ENCODE results near the gene AMOTL2.
A peak's percentile ranks its signal among the peaks of the same experiment; 100 is the strongest.

The AMOTL2 gene

GRCh38 chr3:134351427-134351826, 22.8 kb downstream of the AMOTL2 start:
- FAIRE-seq: no peak

- no peak for FAIRE-seq
These were observed 23.4 kb downstream of the AMOTL2 start for GRCh38 chr3:134350861-134351311.

- no peak for FAIRE-seq
These were observed 24.0 kb downstream of the AMOTL2 start for GRCh38 chr3:134350266-134350665.

- no peak for FAIRE-seq
These were observed 25.7 kb downstream of the AMOTL2 start for GRCh38 chr3:134348524-134348923.

- no peak for FAIRE-seq
These were observed 26.7 kb downstream of the AMOTL2 start for GRCh38 chr3:134347551-134347950.

GRCh38 chr3:134346744-134347143, 27.5 kb downstream of the AMOTL2 start:
- no peak for FAIRE-seq

GRCh38 chr3:134345202-134345601, 29.0 kb downstream of the AMOTL2 start:
- no peak for FAIRE-seq

- FAIRE-seq: no peak
These were observed 29.7 kb downstream of the AMOTL2 start for GRCh38 chr3:134344560-134344959.

GRCh38 chr3:134342259-134342658, 32.0 kb downstream of the AMOTL2 start:
- no peak for FAIRE-seq

- FAIRE-seq: no peak
These were observed 32.9 kb downstream of the AMOTL2 start for GRCh38 chr3:134341389-134341788.

- no peak for FAIRE-seq
These were observed 33.3 kb downstream of the AMOTL2 start for GRCh38 chr3:134340982-134341365.

- no peak for FAIRE-seq
These were observed 33.8 kb downstream of the AMOTL2 start for GRCh38 chr3:134340362-134340981.

GRCh38 chr3:134339913-134340312, 34.3 kb downstream of the AMOTL2 start:
- FAIRE-seq: no peak

- no peak for FAIRE-seq
These were observed 34.9 kb downstream of the AMOTL2 start for GRCh38 chr3:134339331-134339730.

- no peak for FAIRE-seq
These were observed 35.6 kb downstream of the AMOTL2 start for GRCh38 chr3:134338516-134339261.

GRCh38 chr3:134338201-134338512, 36.1 kb downstream of the AMOTL2 start:
- FAIRE-seq: no peak

- FAIRE-seq: no peak
These were observed 36.6 kb downstream of the AMOTL2 start for GRCh38 chr3:134337511-134338200.

GRCh38 chr3:134337071-134337482, 37.2 kb downstream of the AMOTL2 start:
- FAIRE-seq: no peak

GRCh38 chr3:134336587-134336986, 37.7 kb downstream of the AMOTL2 start:
- no peak for FAIRE-seq

GRCh38 chr3:134334901-134335280, 39.4 kb downstream of the AMOTL2 start:
- FAIRE-seq: no peak

- no peak for FAIRE-seq
These were observed 39.9 kb downstream of the AMOTL2 start for GRCh38 chr3:134334231-134334900.

GRCh38 chr3:134333522-134334181, 40.6 kb downstream of the AMOTL2 start:
- FAIRE-seq: peak; percentile 97

- no peak for FAIRE-seq
These were observed 41.9 kb downstream of the AMOTL2 start for GRCh38 chr3:134332344-134332743.
